ENCODE results near the gene ATP8B1.

- TF ChIP-seq CTCF (IDR thresholded peaks at IDR 0.05) = no peak
- TF ChIP-seq POLR2A (IDR thresholded peaks at IDR 0.05) = no peak
Observed at GRCh38 chr18:57787068-57787685, 15.9 kb downstream of the ATP8B1 start.
